ENCODE measurements around the gene TBL1XR1. TPM values are rescaled to one million over a fixed set of nuclear protein-coding genes. Genes with fewer than 3 reads are reported as not detected.
"Not testable (repeated sequence)": the region's sequence is repeated elsewhere in the genome, so short reads cannot be mapped to it uniquely, and the experiment has no call there.

The TBL1XR1 gene
- total RNA-seq, 1 donor, result 66.2 TPM

- no peaks in the 10 kb centered on the region for H3K27me3 ChIP-seq (ENCODE audit: insufficient read depth, low read length)
- no peaks in the 10 kb centered on the region for H3K9me3 ChIP-seq (ENCODE audit: low read depth, low read length)
- H3K4me1 ChIP-seq (ENCODE audit: insufficient read depth, low read length), result peaks cover 67% of the 10 kb centered on the region
- no peak overlapping the region for H3K4me3 ChIP-seq (ENCODE audit: low read length)
Measured at GRCh38 chr3:177146646-177147045, 50.6 kb downstream of the TBL1XR1 start.

GRCh38 chr3:177145954-177146353 is 51.3 kb downstream of the TBL1XR1 start:
- Histone ChIP-seq H3K4me3 (ENCODE audit: low read length) (no peak overlapping the region), H3K4me1 (ENCODE audit: insufficient read depth, low read length) (peaks cover 60% of the 10 kb centered on the region), H3K9me3 (ENCODE audit: low read depth, low read length) (no peaks in the 10 kb centered on the region), H3K27me3 (ENCODE audit: insufficient read depth, low read length) (no peaks in the 10 kb centered on the region)

- Histone ChIP-seq H3K4me1 (ENCODE audit: insufficient read depth, low read length) (peaks cover 57% of the 10 kb centered on the region), H3K9me3 (ENCODE audit: low read depth, low read length) (no peaks in the 10 kb centered on the region), H3K4me3 (ENCODE audit: low read length) (no peak overlapping the region), H3K27me3 (ENCODE audit: insufficient read depth, low read length) (no peaks in the 10 kb centered on the region)
Measured at GRCh38 chr3:177145381-177145780, 51.9 kb downstream of the TBL1XR1 start.

DNA sequence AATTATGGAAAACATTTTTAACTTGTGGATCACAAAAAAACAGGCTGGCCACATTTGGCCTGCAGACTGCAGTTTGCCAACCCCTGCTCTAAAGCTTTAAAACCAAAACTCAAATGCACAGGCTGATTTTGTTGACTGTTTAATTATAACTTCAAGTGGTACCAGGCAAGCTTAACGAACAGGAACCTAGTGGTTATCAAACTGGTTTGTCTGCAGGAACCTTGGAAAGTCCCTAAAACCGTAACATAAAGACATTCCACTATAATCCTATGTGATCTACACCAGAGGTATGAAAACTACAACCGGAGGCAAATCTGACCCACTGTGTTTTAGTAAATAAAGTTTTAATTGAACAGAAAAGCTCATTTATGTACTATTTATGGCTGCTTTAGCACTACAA is 52.4 kb downstream of the TBL1XR1 start:
- H3K9me3 ChIP-seq (ENCODE audit: low read depth, low read length), result no peaks in the 10 kb centered on the region
- H3K4me3 ChIP-seq (ENCODE audit: low read length), result no peak overlapping the region

GRCh38 chr3:177141899-177142646 is 55.2 kb downstream of the TBL1XR1 start:
- H3K4me3 ChIP-seq (ENCODE audit: low read length), result no peak overlapping the region
- H3K4me1 ChIP-seq (ENCODE audit: insufficient read depth, low read length), result peaks cover 72% of the 10 kb centered on the region
- H3K9me3 ChIP-seq (ENCODE audit: low read depth, low read length), result no peaks in the 10 kb centered on the region
- no peaks in the 10 kb centered on the region for H3K27me3 ChIP-seq (ENCODE audit: insufficient read depth, low read length)

More for the DNA sequence above, 52.4 kb downstream of the TBL1XR1 start:
- Histone ChIP-seq H3K27me3 (ENCODE audit: insufficient read depth, low read length) (no peaks in the 10 kb centered on the region), H3K4me1 (ENCODE audit: insufficient read depth, low read length) (peaks cover 58% of the 10 kb centered on the region)

- H3K4me3 ChIP-seq (ENCODE audit: low read length), result no peak overlapping the region
- H3K9me3 ChIP-seq (ENCODE audit: low read depth, low read length), result no peaks in the 10 kb centered on the region
- no peaks in the 10 kb centered on the region for H3K27me3 ChIP-seq (ENCODE audit: insufficient read depth, low read length)
- H3K4me1 ChIP-seq (ENCODE audit: insufficient read depth, low read length), result peaks cover 66% of the 10 kb centered on the region
Measured at GRCh38 chr3:177141471-177141870, 55.8 kb downstream of the TBL1XR1 start.

- not testable (repeated sequence) for H3K27me3 ChIP-seq (ENCODE audit: insufficient read depth, low read length); H3K4me3 ChIP-seq (ENCODE audit: low read length); H3K9me3 ChIP-seq (ENCODE audit: low read depth, low read length)
- peaks cover 45% of the 10 kb centered on the region for H3K4me1 ChIP-seq (ENCODE audit: insufficient read depth, low read length)
Measured at GRCh38 chr3:177139220-177139619, 58.1 kb downstream of the TBL1XR1 start.

DNA sequence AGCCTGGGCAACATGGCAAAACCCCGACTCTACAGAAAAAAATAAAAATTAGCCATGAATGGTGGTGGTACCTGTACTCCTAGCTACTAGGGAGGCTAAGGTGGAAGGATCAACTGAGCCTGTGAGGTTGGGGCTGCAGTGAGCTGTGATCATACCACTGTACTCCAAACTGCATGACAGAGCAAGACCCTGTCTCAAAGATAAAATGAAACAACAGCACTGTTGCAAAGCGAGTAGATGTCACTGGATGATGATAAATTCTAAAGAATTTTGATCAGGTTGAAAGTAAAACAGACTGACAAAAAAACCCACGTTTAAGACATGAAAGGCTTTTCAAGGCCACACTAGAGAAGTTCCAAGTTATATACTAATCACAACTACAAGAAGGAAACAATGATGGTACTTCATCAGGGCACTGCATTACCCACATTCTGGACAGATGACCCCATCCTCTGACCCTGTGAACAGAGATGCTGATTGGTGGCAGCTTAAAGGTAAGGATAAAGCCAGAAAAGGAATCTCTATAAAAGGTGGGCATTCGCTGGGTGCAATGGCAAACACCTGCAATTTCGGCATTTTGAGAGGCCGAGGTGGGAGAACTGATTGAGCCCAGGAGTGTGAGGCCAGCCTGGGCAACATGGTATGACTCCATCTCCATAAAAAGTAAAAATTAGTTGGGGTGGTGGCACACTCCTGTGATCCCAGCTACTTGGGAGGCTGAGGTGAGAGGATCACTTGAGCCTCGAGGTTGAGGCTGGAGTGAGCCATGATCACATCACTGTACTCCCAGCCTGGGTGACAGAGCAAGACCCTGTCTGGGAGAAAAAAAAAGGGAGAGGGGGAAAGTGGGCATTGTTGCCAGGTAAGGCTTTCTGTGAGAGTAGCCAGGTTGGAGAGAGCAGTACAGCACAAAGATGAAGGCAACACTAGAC is 59.2 kb downstream of the TBL1XR1 start:
- H3K27me3 ChIP-seq (ENCODE audit: insufficient read depth, low read length), result no peaks in the 10 kb centered on the region
- H3K9me3 ChIP-seq (ENCODE audit: low read depth, low read length), result no peaks in the 10 kb centered on the region
- no peak overlapping the region for H3K4me3 ChIP-seq (ENCODE audit: low read length)
- peaks cover 47% of the 10 kb centered on the region for H3K4me1 ChIP-seq (ENCODE audit: insufficient read depth, low read length)

GRCh38 chr3:177136741-177137140 is 60.5 kb downstream of the TBL1XR1 start:
- no peaks in the 10 kb centered on the region for H3K27me3 ChIP-seq (ENCODE audit: insufficient read depth, low read length)
- H3K4me1 ChIP-seq (ENCODE audit: insufficient read depth, low read length), result peaks cover 41% of the 10 kb centered on the region
- no peak overlapping the region for H3K4me3 ChIP-seq (ENCODE audit: low read length)

DNA sequence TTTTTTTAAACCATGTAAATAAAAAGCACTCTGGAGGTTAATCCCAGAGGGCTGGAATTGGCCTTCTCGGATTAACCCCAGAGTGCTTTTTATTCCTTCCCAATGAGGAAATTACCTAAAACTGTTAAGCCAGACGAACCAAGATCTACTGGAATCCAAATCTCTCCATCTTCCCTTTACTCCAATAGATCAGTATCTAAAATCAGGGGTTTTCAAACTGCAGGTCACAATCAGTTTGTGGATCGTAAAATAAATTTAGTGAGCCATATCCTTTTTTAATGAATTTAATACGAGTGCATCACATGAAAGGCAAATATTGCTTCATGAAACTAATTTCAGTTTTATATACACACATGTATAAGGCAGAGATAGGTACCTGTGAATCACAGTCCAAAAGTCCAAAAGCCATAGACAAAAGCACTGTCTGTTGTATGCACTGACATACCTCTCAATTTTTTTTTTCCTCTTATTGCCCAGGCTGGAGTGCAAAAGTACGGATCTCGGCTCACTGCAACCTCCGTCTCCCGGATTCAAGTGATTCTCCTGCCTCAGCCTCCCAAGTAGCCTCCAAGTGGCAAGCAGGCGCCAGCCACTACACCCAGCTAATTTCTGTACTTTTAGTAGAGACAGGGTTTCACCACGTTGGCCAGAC is 61.3 kb downstream of the TBL1XR1 start:
- no peaks in the 10 kb centered on the region for H3K9me3 ChIP-seq (ENCODE audit: low read depth, low read length)
- peaks cover 41% of the 10 kb centered on the region for H3K4me1 ChIP-seq (ENCODE audit: insufficient read depth, low read length)
- H3K27me3 ChIP-seq (ENCODE audit: insufficient read depth, low read length), result no peaks in the 10 kb centered on the region
- no peak overlapping the region for H3K4me3 ChIP-seq (ENCODE audit: low read length)

More at GRCh38 chr3:177136741-177137140, 60.5 kb downstream of the TBL1XR1 start:
- no peaks in the 10 kb centered on the region for H3K9me3 ChIP-seq (ENCODE audit: low read depth, low read length)

GRCh38 chr3:177134816-177135210 is 62.5 kb downstream of the TBL1XR1 start:
- H3K4me3 ChIP-seq (ENCODE audit: low read length), result no peak overlapping the region
- no peaks in the 10 kb centered on the region for H3K9me3 ChIP-seq (ENCODE audit: low read depth, low read length)
- H3K4me1 ChIP-seq (ENCODE audit: insufficient read depth, low read length), result peaks cover 37% of the 10 kb centered on the region
- H3K27me3 ChIP-seq (ENCODE audit: insufficient read depth, low read length), result no peaks in the 10 kb centered on the region

DNA sequence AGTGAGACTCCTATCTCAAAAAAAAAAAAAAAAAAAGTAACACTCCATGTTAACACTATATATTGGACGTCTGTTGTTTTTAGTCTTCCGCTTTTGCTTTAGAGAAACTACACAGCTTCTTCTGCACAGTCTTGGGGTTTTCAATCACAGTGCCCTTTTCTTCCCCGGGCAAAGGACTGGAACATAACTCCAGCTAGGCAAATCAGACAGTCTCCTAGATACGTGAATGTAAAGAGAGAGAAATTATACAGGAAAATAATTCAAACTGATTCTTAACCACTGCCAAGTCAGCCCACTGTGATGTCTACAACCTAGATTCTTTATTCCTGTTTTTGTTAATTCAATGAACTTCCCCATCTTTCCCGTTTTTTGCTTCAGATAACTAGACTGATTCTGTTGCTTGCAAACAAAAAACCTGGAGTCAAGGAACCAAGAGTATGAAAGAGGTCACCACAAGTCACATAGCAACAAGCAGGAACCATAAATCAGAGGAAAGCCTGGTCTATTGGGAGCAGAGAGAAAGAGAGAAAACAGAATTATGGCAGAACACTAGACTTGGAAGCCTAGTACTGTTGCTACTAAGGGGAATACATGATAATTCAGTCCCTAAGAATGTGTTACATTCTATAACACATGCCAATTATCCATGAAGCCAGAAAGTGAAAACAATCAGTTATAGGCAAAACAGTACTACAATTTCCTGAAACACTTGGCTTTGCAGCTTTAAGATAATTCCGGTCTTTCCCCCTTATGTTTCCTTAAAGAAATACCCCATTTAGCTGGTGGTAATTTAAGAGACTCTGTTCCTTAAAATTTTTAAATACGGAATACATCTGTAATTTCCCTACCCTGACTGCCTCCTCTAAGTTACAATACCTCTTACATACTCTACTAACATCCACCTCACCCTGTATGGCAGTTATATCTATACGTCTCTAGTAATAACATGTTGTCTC is 63.1 kb downstream of the TBL1XR1 start:
- Histone ChIP-seq H3K27me3 (ENCODE audit: insufficient read depth, low read length) (no peaks in the 10 kb centered on the region), H3K4me3 (ENCODE audit: low read length) (no peak overlapping the region), H3K4me1 (ENCODE audit: insufficient read depth, low read length) (peaks cover 31% of the 10 kb centered on the region), H3K9me3 (ENCODE audit: low read depth, low read length) (no peaks in the 10 kb centered on the region)

DNA sequence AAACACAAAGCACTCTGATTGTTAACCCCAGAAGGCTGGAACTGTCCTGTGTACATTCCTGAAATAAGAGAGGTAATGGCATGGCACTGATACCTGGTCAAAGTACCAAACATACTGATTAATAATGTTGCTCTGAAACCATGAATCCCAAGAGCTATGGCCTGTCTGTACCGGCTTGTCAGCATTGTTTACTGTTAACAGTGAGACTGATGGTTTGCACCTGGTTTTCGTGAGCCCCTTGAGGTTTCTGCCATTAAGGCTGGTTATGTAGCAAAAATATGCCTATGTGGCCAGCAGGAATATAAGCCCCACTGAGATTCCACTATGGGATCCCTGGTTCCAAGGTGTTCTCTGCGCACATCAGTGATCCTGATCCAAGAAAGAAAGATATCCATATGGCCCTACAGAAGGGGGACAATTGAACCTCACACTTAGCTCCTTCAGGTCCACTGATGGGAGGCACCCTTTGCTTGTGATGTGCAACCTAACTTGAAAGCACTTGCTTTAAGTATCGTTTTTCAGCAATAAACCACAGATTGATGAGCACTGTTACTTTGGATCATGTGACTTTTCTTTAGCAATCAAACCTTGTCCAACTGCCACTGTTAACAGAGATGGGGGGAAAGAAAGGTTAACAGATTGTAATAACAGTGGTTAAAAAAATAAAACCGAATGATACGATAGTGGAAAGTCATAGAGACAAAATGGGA is 65.2 kb downstream of the TBL1XR1 start:
- no peaks in the 10 kb centered on the region for H3K27me3 ChIP-seq (ENCODE audit: insufficient read depth, low read length)
- H3K4me1 ChIP-seq (ENCODE audit: insufficient read depth, low read length), result peaks cover 21% of the 10 kb centered on the region
- no peaks in the 10 kb centered on the region for H3K9me3 ChIP-seq (ENCODE audit: low read depth, low read length)
- H3K4me3 ChIP-seq (ENCODE audit: low read length), result no peak overlapping the region

GRCh38 chr3:177127008-177127407 is 70.3 kb downstream of the TBL1XR1 start:
- Histone ChIP-seq H3K4me1 (ENCODE audit: insufficient read depth, low read length) (peaks cover 9% of the 10 kb centered on the region), H3K27me3 (ENCODE audit: insufficient read depth, low read length) (no peaks in the 10 kb centered on the region), H3K9me3 (ENCODE audit: low read depth, low read length) (no peaks in the 10 kb centered on the region), H3K4me3 (ENCODE audit: low read length) (no peak overlapping the region)

Measured in mononuclear cell (primary cell).